CD14-positive monocyte (primary cell): ENCODE data around the gene CDK5RAP2. TPM values are rescaled to one million over a fixed set of nuclear protein-coding genes. Genes with fewer than 3 reads are reported as not detected.

Source experiments
- DNase-seq, 3 donors: peaks; one replicate each; pipeline ENCODE4 v3.0.0-alpha.2; 2011 to 2022
- H2AFZ ChIP-seq: 2 replicates; pipeline ENCODE4 v1.6.0; 2012; ENCODE audit warnings: mild to moderate bottlenecking, low read depth, low read length, inconsistent platforms; ENCODE audit not compliant: insufficient read depth, poor library complexity, severe bottlenecking
- H3K27ac ChIP-seq, 2 donors: 1 replicate in 1 of 2; 2 replicates in 1 of 2; pipeline ENCODE4 v1.5.1; 2012 to 2013; ENCODE audit warnings: low read length in 2 of 2, control low read depth in 1 of 2, inconsistent platforms in 1 of 2, low read depth in 1 of 2, mild to moderate bottlenecking in 1 of 2
- H3K27me3 ChIP-seq, 2 donors: one replicate each; pipeline versions ENCODE4 v1.6.0 to v1.6.1; 2011 to 2013; ENCODE audit warnings: low read length in 2 of 2; ENCODE audit not compliant: control insufficient read depth in 2 of 2, insufficient read depth in 2 of 2
- H3K36me3 ChIP-seq, 2 donors: replicated peaks in 1 of 2; 1 replicate in 1 of 2; 2 replicates in 1 of 2; pipeline versions ENCODE4 v1.5.1 to v1.6.1; 2012 to 2013; ENCODE audit warnings: low read length in 2 of 2, control low read depth in 1 of 2, inconsistent platforms in 1 of 2, mild to moderate bottlenecking in 1 of 2; ENCODE audit not compliant: insufficient read depth in 2 of 2, control insufficient read depth in 1 of 2
- H3K4me1 ChIP-seq, 2 donors: 1 replicate in 1 of 2; 2 replicates in 1 of 2; pipeline versions ENCODE4 v1.5.1 to v1.6.1; 2012 to 2013; ENCODE audit warnings: low read length in 2 of 2, control low read depth in 1 of 2, inconsistent platforms in 1 of 2, mild to moderate bottlenecking in 1 of 2, moderate library complexity in 1 of 2; ENCODE audit not compliant: insufficient read depth in 2 of 2, control insufficient read depth in 1 of 2
- H3K4me2 ChIP-seq: replicated peaks from 2 replicates; pipeline ENCODE3; 2012; ENCODE audit warnings: low read length, moderate library complexity, mild to moderate bottlenecking; ENCODE audit not compliant: poor library complexity, severe bottlenecking; ENCODE audit errors: extremely low read depth
- H3K4me3 ChIP-seq, 3 experiments: fragments of 200-600 bp in 1 of 3; sonication (generic) in 1 of 3; replicated peaks in 1 of 3; 1 replicate in 2 of 3; 2 replicates in 1 of 3; pipeline ENCODE4 v1.5.1; 2011 to 2013; ENCODE audit warnings: low read length in 3 of 3, mild to moderate bottlenecking in 3 of 3, control low read depth in 2 of 3, low read depth in 2 of 3, inconsistent platforms in 1 of 3, moderate library complexity in 1 of 3
- H3K79me2 ChIP-seq: 2 replicates; pipeline ENCODE4 v1.6.0; 2012; ENCODE audit warnings: mild to moderate bottlenecking, control low read depth, inconsistent platforms, low read length, moderate library complexity; ENCODE audit not compliant: insufficient read depth
- H3K9ac ChIP-seq: 2 replicates; pipeline ENCODE4 v1.6.0; 2017; ENCODE audit warnings: low read length, mild to moderate bottlenecking; ENCODE audit not compliant: insufficient read depth, poor library complexity, severe bottlenecking
- H3K9me3 ChIP-seq, 2 donors: replicated peaks in 1 of 2; 1 replicate in 1 of 2; 2 replicates in 1 of 2; pipeline versions ENCODE4 v1.5.1 to v1.6.1; 2012 to 2013; ENCODE audit warnings: low read length in 2 of 2, control low read depth in 1 of 2; ENCODE audit not compliant: control insufficient read depth in 1 of 2, insufficient read depth in 1 of 2
- H4K20me1 ChIP-seq: 2 replicates; pipeline ENCODE4 v1.6.0; 2012; ENCODE audit warnings: mild to moderate bottlenecking, low read length, control low read depth, moderate library complexity; ENCODE audit not compliant: insufficient read depth
- H3K27ac Mint-ChIP-seq, 7 donors: one replicate each; pipeline ENCODE4 v1.8.0; 2020; ENCODE audit warnings: mild to moderate bottlenecking in 7 of 7, mixed read lengths in 7 of 7, moderate library complexity in 6 of 7, inconsistent platforms in 2 of 7
- H3K27me3 Mint-ChIP-seq, 3 donors: one replicate each; pipeline ENCODE4 v1.8.0; 2021 to 2022; ENCODE audit warnings: low read depth in 3 of 3, mild to moderate bottlenecking in 3 of 3, mixed read lengths in 3 of 3, moderate library complexity in 3 of 3, inconsistent platforms in 1 of 3
- H3K36me3 Mint-ChIP-seq, 2 donors: one replicate each; pipeline ENCODE4 v1.8.0; 2020; ENCODE audit warnings: mixed read lengths in 2 of 2, inconsistent platforms in 1 of 2, mild to moderate bottlenecking in 1 of 2
- H3K4me1 Mint-ChIP-seq: one replicate; pipeline ENCODE4 v1.8.0; 2020; ENCODE audit warnings: mild to moderate bottlenecking, mixed read lengths
- H3K4me3 Mint-ChIP-seq, 2 donors: one replicate each; pipeline ENCODE4 v1.8.0; 2020; ENCODE audit warnings: mild to moderate bottlenecking in 2 of 2, mixed read lengths in 2 of 2, moderate library complexity in 1 of 2
- H3K9me3 Mint-ChIP-seq, 7 donors: one replicate each; pipeline ENCODE4 v1.8.0; 2020 to 2022; ENCODE audit warnings: mixed read lengths in 7 of 7, mild to moderate bottlenecking in 6 of 7, moderate library complexity in 6 of 7, inconsistent platforms in 2 of 7
- CTCF ChIP-seq: fragments of 200-600 bp; IDR thresholded peaks from one replicate; pipeline ENCODE4 v1.8.0; 2022; ENCODE audit warnings: antibody characterized with exemption, mild to moderate bottlenecking
- WGBS: methylation state at CpG from one replicate; pipeline ENCODE4 v1.1.5; 2013; ENCODE audit warnings: missing lambda C conversion rate; ENCODE audit not compliant: insufficient coverage; 5-methylcytosine and 5-hydroxymethylcytosine counted together
- intact Hi-C, 2 donors: fragments of 100-400 bp; cut with micrococcal nuclease; formaldehyde crosslinking; loops; one replicate each; pipeline versions ENCODE4 v1.15.0 to v1.15.1; 2023
- polyA plus RNA-seq, 3 donors: library from polyadenylated mRNA; depleted of rRNA in 1 of 3; unstranded in 2 of 3; stranded (reverse) in 1 of 3; fragments of 300-500 nt in 2 of 3; fragments of >200 nt in 1 of 3; fragmentation: Illumina TruSeq in 2 of 3; gene quantifications; 1 replicate in 2 of 3; 2 replicates in 1 of 3; pipeline ENCODE4 v1.2.3, GENCODE V29; 2012 to 2021

The CDK5RAP2 gene
- polyA plus RNA-seq, 3 donors: 2.0 to 13.7 (median 6.1) TPM

DNA sequence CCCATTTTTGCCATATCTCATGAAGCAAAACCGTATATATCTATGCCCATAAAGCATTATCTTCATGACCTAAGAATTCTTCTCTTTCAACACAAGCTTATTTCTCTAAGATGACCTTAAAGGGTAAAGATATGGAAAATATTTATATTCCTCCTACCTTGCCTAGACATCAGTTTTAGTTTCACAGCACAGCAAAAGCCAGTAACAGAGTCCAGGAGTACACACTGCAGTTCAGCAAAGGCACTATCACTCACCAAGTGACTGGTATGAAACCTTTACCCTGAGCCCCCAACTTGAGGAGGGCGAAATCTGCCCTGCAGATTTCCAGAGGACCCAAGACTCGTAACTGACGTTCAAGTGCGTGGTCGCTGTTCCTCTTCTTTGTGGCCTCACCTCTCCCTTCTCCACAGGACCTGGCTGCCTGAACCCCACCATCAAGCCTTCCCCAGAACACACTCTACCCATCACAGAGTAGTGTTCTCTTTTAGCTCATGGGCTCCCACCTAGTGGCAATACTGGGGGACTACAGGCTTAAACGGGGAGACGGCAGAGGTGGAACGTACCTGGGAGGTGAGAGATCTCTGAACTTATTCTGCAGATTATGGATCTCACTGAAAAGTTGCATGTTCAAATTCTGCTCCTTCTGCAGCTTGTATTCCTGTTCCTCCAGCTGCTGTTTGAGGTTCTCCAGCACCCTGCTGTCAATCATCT lies 141.0 kb downstream of the CDK5RAP2 start:
- Histone ChIP-seq H3K9me3 (no peaks in the 10 kb centered on the region), H3K27ac (no peak overlapping the region), H3K4me3 (no peak overlapping the region), H4K20me1 (no peaks in the 10 kb centered on the region), H3K4me2 (no peak overlapping the region), H3K79me2 (no peaks in the 10 kb centered on the region), H3K9ac (no peak overlapping the region), H2AFZ (no peak overlapping the region), H3K36me3 (peaks cover 26 to 85% of the 10 kb centered on the region in 2 donors), H3K4me1 (peaks cover 0 to 6% of the 10 kb centered on the region in 2 donors), H3K27me3 (no peaks in the 10 kb centered on the region)
- H3K27me3 Mint-ChIP-seq: peaks cover 0 to 2% (median 0%) of the 10 kb centered on the region in 3 donors
- DNase-seq: no peak
- peak; percentile 25 for TF ChIP-seq CTCF
- peak overlapping the region in 1 of 7 donors; percentile 15 for H3K27ac Mint-ChIP-seq
- WGBS: 80% methylated on average over 8 of the region's 9 CpGs
- intact Hi-C loops: no loop called here
- peaks cover 0 to 2% (median 0%) of the 10 kb centered on the region in 7 donors for H3K9me3 Mint-ChIP-seq
- peaks cover 22% of the 10 kb centered on the region for H3K4me1 Mint-ChIP-seq
- H3K4me3 Mint-ChIP-seq: no peak overlapping the region
- peaks cover 73 to 76% of the 10 kb centered on the region in 2 donors for H3K36me3 Mint-ChIP-seq

DNA sequence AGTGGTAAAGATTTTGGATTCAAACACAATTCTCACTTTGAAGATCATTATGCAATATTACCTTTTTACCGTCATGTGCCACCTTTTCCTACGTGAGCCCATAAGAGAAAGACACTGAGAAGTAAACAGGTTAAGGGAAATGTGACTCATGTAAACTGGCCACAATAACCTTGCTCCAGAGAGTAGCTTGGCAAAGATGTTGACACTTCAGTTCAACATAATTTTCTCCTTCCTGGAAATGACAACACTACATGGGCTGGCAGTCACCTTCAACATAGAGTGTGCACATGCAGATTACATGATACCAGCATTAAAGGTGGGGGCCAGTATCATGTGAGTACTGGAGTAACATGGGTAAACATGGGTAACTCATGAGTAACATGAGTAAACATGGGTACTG lies 141.9 kb downstream of the CDK5RAP2 start:
- no peak for DNase-seq
- intact Hi-C loops: no loop called here
- H3K79me2 ChIP-seq: no peaks in the 10 kb centered on the region
- H3K36me3 ChIP-seq: peaks cover 26 to 81% of the 10 kb centered on the region in 2 donors
- H3K4me2 ChIP-seq: no peak overlapping the region
- H3K27ac ChIP-seq: no peak overlapping the region
- Mint-ChIP-seq H3K27me3 (peaks cover 0 to 2% (median 0%) of the 10 kb centered on the region in 3 donors), H3K4me1 (peaks cover 22% of the 10 kb centered on the region), H3K4me3 (no peak overlapping the region), H3K9me3 (peaks cover 0 to 2% (median 0%) of the 10 kb centered on the region in 7 donors), H3K27ac (no peak overlapping the region), H3K36me3 (peaks cover 72 to 74% of the 10 kb centered on the region in 2 donors)
- no peak for TF ChIP-seq CTCF
- no CpG with 5 or more reads among the region's 2 CpGs for WGBS
- H2AFZ ChIP-seq: no peak overlapping the region
- no peaks in the 10 kb centered on the region for H3K27me3 ChIP-seq
- no peaks in the 10 kb centered on the region for H3K9me3 ChIP-seq
- peaks cover 0 to 6% of the 10 kb centered on the region in 2 donors for H3K4me1 ChIP-seq
- H4K20me1 ChIP-seq: no peaks in the 10 kb centered on the region
- no peak overlapping the region for H3K4me3 ChIP-seq
- H3K9ac ChIP-seq: no peak overlapping the region
